ENCODE results near the gene CBX6. TPM values are rescaled to one million over a fixed set of nuclear protein-coding genes. Genes with fewer than 3 reads are reported as not detected.
"Not testable (repeated sequence)": the region's sequence is repeated elsewhere in the genome, so short reads cannot be mapped to it uniquely, and the experiment has no call there.

CBX6 gene
- 171 and 178 TPM in 2 replicates for total RNA-seq

GRCh38 chr22:38872172-38872830 lies at the start of gene CBX6:
Gene CBX6 (minus strand): TSS chr22:38872216. CDS start chr22:38872190, 26 bp downstream.
- Mint-ChIP-seq H3K36me3 (ENCODE audit: low read depth) (peaks cover 19% of the 10 kb centered on the region), H3K9me3 (no peaks in the 10 kb centered on the region), H3K27ac (peak within 1 kb of the TSS; percentile 91), H3K27me3 (ENCODE audit: insufficient read depth) (peaks cover 2% of the 10 kb centered on the region), H3K4me3 (peak within 1 kb of the TSS; percentile 89), H3K4me1 (ENCODE audit: low read depth) (peaks cover 59% of the 10 kb centered on the region)
- peak; percentile 94 for DNase-seq (ENCODE audit: low spot score)
- intact Hi-C loops (cut with micrococcal nuclease) = loop anchor here (2.0 kb wide), 1 partner anchor 218 kb away; no protein-coding TSS in a partner anchor

GRCh38 chr22:38921806-38922205 lies 49.8 kb upstream of the CBX6 start:
- H3K4me1 Mint-ChIP-seq (ENCODE audit: low read depth) = no peaks in the 10 kb centered on the region
- H3K27me3 Mint-ChIP-seq (ENCODE audit: insufficient read depth) = peaks cover 21% of the 10 kb centered on the region
- no peaks in the 10 kb centered on the region for H3K9me3 Mint-ChIP-seq
- intact Hi-C loops (cut with micrococcal nuclease) = no loop called here
- no peak for DNase-seq (ENCODE audit: low spot score)
- H3K36me3 Mint-ChIP-seq (ENCODE audit: low read depth) = no peaks in the 10 kb centered on the region
- no peak overlapping the region for H3K27ac Mint-ChIP-seq
- no peak overlapping the region for H3K4me3 Mint-ChIP-seq

GRCh38 chr22:38921120-38921519 lies 49.1 kb upstream of the CBX6 start:
- Mint-ChIP-seq H3K4me3 (no peak overlapping the region), H3K27me3 (ENCODE audit: insufficient read depth) (peaks cover 23% of the 10 kb centered on the region), H3K36me3 (ENCODE audit: low read depth) (no peaks in the 10 kb centered on the region), H3K4me1 (ENCODE audit: low read depth) (no peaks in the 10 kb centered on the region), H3K27ac (no peak overlapping the region), H3K9me3 (no peaks in the 10 kb centered on the region)
- DNase-seq (ENCODE audit: low spot score) = no peak
- intact Hi-C loops (cut with micrococcal nuclease) = no loop called here

GRCh38 chr22:38919631-38920190 lies 47.7 kb upstream of the CBX6 start:
- DNase-seq (ENCODE audit: low spot score) = no peak
- no peak overlapping the region for H3K27ac Mint-ChIP-seq
- H3K4me3 Mint-ChIP-seq = no peak overlapping the region
- H3K9me3 Mint-ChIP-seq = no peaks in the 10 kb centered on the region
- intact Hi-C loops (cut with micrococcal nuclease) = no loop called here
- H3K36me3 Mint-ChIP-seq (ENCODE audit: low read depth) = no peaks in the 10 kb centered on the region
- H3K27me3 Mint-ChIP-seq (ENCODE audit: insufficient read depth) = peaks cover 24% of the 10 kb centered on the region
- H3K4me1 Mint-ChIP-seq (ENCODE audit: low read depth) = no peaks in the 10 kb centered on the region

- intact Hi-C loops (cut with micrococcal nuclease) = no loop called here
- Mint-ChIP-seq H3K27ac (no peak overlapping the region), H3K36me3 (ENCODE audit: low read depth) (no peaks in the 10 kb centered on the region), H3K9me3 (no peaks in the 10 kb centered on the region), H3K27me3 (ENCODE audit: insufficient read depth) (peaks cover 44% of the 10 kb centered on the region), H3K4me1 (ENCODE audit: low read depth) (no peaks in the 10 kb centered on the region), H3K4me3 (no peak overlapping the region)
- DNase-seq (ENCODE audit: low spot score) = no peak
These were observed 39.4 kb upstream of the CBX6 start for GRCh38 chr22:38911434-38911833.

- Mint-ChIP-seq H3K9me3 (peaks cover 8% of the 10 kb centered on the region), H3K36me3 (ENCODE audit: low read depth) (no peaks in the 10 kb centered on the region), H3K4me1 (ENCODE audit: low read depth) (no peaks in the 10 kb centered on the region)
These were observed 35.8 kb upstream of the CBX6 start for GRCh38 chr22:38907767-38908166.

GRCh38 chr22:38906052-38906451 lies 34.0 kb upstream of the CBX6 start:
- peaks cover 40% of the 10 kb centered on the region for H3K27me3 Mint-ChIP-seq (ENCODE audit: insufficient read depth)
- peaks cover 8% of the 10 kb centered on the region for H3K9me3 Mint-ChIP-seq
- H3K36me3 Mint-ChIP-seq (ENCODE audit: low read depth) = no peaks in the 10 kb centered on the region
- DNase-seq (ENCODE audit: low spot score) = no peak
- no peak overlapping the region for H3K27ac Mint-ChIP-seq
- H3K4me3 Mint-ChIP-seq = no peak overlapping the region
- intact Hi-C loops (cut with micrococcal nuclease) = no loop called here
- H3K4me1 Mint-ChIP-seq (ENCODE audit: low read depth) = peaks cover 3% of the 10 kb centered on the region

More at GRCh38 chr22:38907767-38908166, 35.8 kb upstream of the CBX6 start:
- no peak overlapping the region for H3K27ac Mint-ChIP-seq
- intact Hi-C loops (cut with micrococcal nuclease) = no loop called here
- DNase-seq (ENCODE audit: low spot score) = no peak
- H3K27me3 Mint-ChIP-seq (ENCODE audit: insufficient read depth) = peaks cover 33% of the 10 kb centered on the region
- no peak overlapping the region for H3K4me3 Mint-ChIP-seq

GRCh38 chr22:38904052-38904617 lies 32.1 kb upstream of the CBX6 start:
- DNase-seq (ENCODE audit: low spot score); intact Hi-C loops (cut with micrococcal nuclease); H3K9me3 Mint-ChIP-seq; H3K36me3 Mint-ChIP-seq (ENCODE audit: low read depth); H3K27ac Mint-ChIP-seq; H3K4me1 Mint-ChIP-seq (ENCODE audit: low read depth); H3K4me3 Mint-ChIP-seq: not testable (repeated sequence)
- peaks cover 39% of the 10 kb centered on the region for H3K27me3 Mint-ChIP-seq (ENCODE audit: insufficient read depth)

GRCh38 chr22:38901111-38901641 lies 29.2 kb upstream of the CBX6 start:
- intact Hi-C loops (cut with micrococcal nuclease) = no loop called here
- peaks cover 9% of the 10 kb centered on the region for H3K4me1 Mint-ChIP-seq (ENCODE audit: low read depth)
- no peak overlapping the region for H3K4me3 Mint-ChIP-seq
- H3K27ac Mint-ChIP-seq = no peak overlapping the region
- no peak for DNase-seq (ENCODE audit: low spot score)
- H3K9me3 Mint-ChIP-seq = peaks cover 7% of the 10 kb centered on the region
- peaks cover 34% of the 10 kb centered on the region for H3K27me3 Mint-ChIP-seq (ENCODE audit: insufficient read depth)
- H3K36me3 Mint-ChIP-seq (ENCODE audit: low read depth) = no peaks in the 10 kb centered on the region

- Mint-ChIP-seq H3K27ac (no peak overlapping the region), H3K9me3 (peaks cover 5% of the 10 kb centered on the region), H3K4me3 (no peak overlapping the region), H3K36me3 (ENCODE audit: low read depth) (no peaks in the 10 kb centered on the region), H3K4me1 (ENCODE audit: low read depth) (peaks cover 9% of the 10 kb centered on the region), H3K27me3 (ENCODE audit: insufficient read depth) (peaks cover 32% of the 10 kb centered on the region)
- DNase-seq (ENCODE audit: low spot score) = no peak
- intact Hi-C loops (cut with micrococcal nuclease) = no loop called here
These were observed 28.7 kb upstream of the CBX6 start for GRCh38 chr22:38900677-38901076.

GRCh38 chr22:38891256-38891655 lies 19.2 kb upstream of the CBX6 start:
- no peaks in the 10 kb centered on the region for H3K36me3 Mint-ChIP-seq (ENCODE audit: low read depth)
- H3K4me1 Mint-ChIP-seq (ENCODE audit: low read depth) = no peaks in the 10 kb centered on the region
- DNase-seq (ENCODE audit: low spot score) = no peak
- H3K4me3 Mint-ChIP-seq = no peak overlapping the region
- intact Hi-C loops (cut with micrococcal nuclease) = no loop called here
- H3K27ac Mint-ChIP-seq = no peak overlapping the region
- no peaks in the 10 kb centered on the region for H3K9me3 Mint-ChIP-seq
- H3K27me3 Mint-ChIP-seq (ENCODE audit: insufficient read depth) = peaks cover 42% of the 10 kb centered on the region

- intact Hi-C loops (cut with micrococcal nuclease) = no loop called here
These were observed 18.4 kb upstream of the CBX6 start for GRCh38 chr22:38890377-38890776.

GRCh38 chr22:38886333-38886732 lies 14.3 kb upstream of the CBX6 start:
- Mint-ChIP-seq H3K9me3 (no peaks in the 10 kb centered on the region), H3K4me3 (no peak overlapping the region), H3K27me3 (ENCODE audit: insufficient read depth) (peaks cover 18% of the 10 kb centered on the region), H3K4me1 (ENCODE audit: low read depth) (peaks cover 11% of the 10 kb centered on the region), H3K27ac (no peak overlapping the region), H3K36me3 (ENCODE audit: low read depth) (no peaks in the 10 kb centered on the region)
- DNase-seq (ENCODE audit: low spot score) = no peak
- intact Hi-C loops (cut with micrococcal nuclease) = no loop called here

More at GRCh38 chr22:38890377-38890776, 18.4 kb upstream of the CBX6 start:
- DNase-seq (ENCODE audit: low spot score) = no peak
- no peaks in the 10 kb centered on the region for H3K4me1 Mint-ChIP-seq (ENCODE audit: low read depth)
- H3K9me3 Mint-ChIP-seq = no peaks in the 10 kb centered on the region
- peaks cover 38% of the 10 kb centered on the region for H3K27me3 Mint-ChIP-seq (ENCODE audit: insufficient read depth)
- no peak overlapping the region for H3K4me3 Mint-ChIP-seq
- H3K27ac Mint-ChIP-seq = no peak overlapping the region
- no peaks in the 10 kb centered on the region for H3K36me3 Mint-ChIP-seq (ENCODE audit: low read depth)
